T-helper 17 cell (primary cell): Measurements from ENCODE around the gene DNAH14. TPM values are rescaled to one million over a fixed set of nuclear protein-coding genes. Genes with fewer than 3 reads are reported as not detected.
"Not testable (repeated sequence)": the region's sequence is repeated elsewhere in the genome, so short reads cannot be mapped to it uniquely, and the experiment has no call there.

ENCODE experiments used
- ATAC-seq: fragments of 150-1000 bp; cut with Tn5 transposase; 2 replicates; pipeline ENCODE4 v1.10.0; 2021; ENCODE audit warnings: mild to moderate bottlenecking, moderate library complexity
- DNase-seq, 3 donors: peaks; one replicate each; pipeline versions ENCODE4 v3.0.0 to v3.0.0-alpha.2; 2020 to 2021
- H3K9me3 ChIP-seq: one replicate; pipeline ENCODE4 v1.7.0; 2013; ENCODE audit warnings: low read length, mild to moderate bottlenecking; ENCODE audit not compliant: control insufficient read depth, poor library complexity, severe bottlenecking
- H3K27ac Mint-ChIP-seq: one replicate; pipeline ENCODE4 v1.8.0; 2022; ENCODE audit warnings: mild to moderate bottlenecking, moderate library complexity, mixed read lengths
- H3K27me3 Mint-ChIP-seq: one replicate; pipeline ENCODE4 v1.8.0; 2022; ENCODE audit warnings: mixed read lengths
- H3K36me3 Mint-ChIP-seq: one replicate; pipeline ENCODE4 v1.8.0; 2022; ENCODE audit warnings: low read depth, mixed read lengths
- H3K4me1 Mint-ChIP-seq: one replicate; pipeline ENCODE4 v1.8.0; 2022; ENCODE audit warnings: mild to moderate bottlenecking, mixed read lengths
- H3K4me3 Mint-ChIP-seq: one replicate; pipeline ENCODE4 v1.8.0; 2022; ENCODE audit warnings: mild to moderate bottlenecking, moderate library complexity, mixed read lengths
- total RNA-seq, 4 donors: library from RNA in 2 of 4; stranded (reverse) in 2 of 4; gene quantifications; one replicate each; pipeline ENCODE4 v1.2.3 and lab custom pipeline; 2022 to 2026

Gene DNAH14
- total RNA-seq, 2 donors from 2014 or later, result 1.1 TPM; not detected in 1

GRCh38 chr1:224981922-224982354 is 52.5 kb downstream of the DNAH14 start:
- H3K36me3 Mint-ChIP-seq, H3K27me3 Mint-ChIP-seq: not testable (repeated sequence)

GRCh38 chr1:224988042-224988441 is 58.6 kb downstream of the DNAH14 start:
- no peaks in the 10 kb centered on the region for H3K9me3 ChIP-seq
- Mint-ChIP-seq H3K4me3 (no peak overlapping the region), H3K36me3 (no peaks in the 10 kb centered on the region), H3K27me3 (peaks cover 2% of the 10 kb centered on the region), H3K4me1 (no peaks in the 10 kb centered on the region), H3K27ac (no peak overlapping the region)
- DNase-seq (no peak), ATAC-seq (no peak)

More at GRCh38 chr1:224981922-224982354, 52.5 kb downstream of the DNAH14 start:
- H3K9me3 ChIP-seq, H3K4me3 Mint-ChIP-seq, H3K27ac Mint-ChIP-seq, ATAC-seq, H3K4me1 Mint-ChIP-seq, DNase-seq: not testable (repeated sequence)

DNA sequence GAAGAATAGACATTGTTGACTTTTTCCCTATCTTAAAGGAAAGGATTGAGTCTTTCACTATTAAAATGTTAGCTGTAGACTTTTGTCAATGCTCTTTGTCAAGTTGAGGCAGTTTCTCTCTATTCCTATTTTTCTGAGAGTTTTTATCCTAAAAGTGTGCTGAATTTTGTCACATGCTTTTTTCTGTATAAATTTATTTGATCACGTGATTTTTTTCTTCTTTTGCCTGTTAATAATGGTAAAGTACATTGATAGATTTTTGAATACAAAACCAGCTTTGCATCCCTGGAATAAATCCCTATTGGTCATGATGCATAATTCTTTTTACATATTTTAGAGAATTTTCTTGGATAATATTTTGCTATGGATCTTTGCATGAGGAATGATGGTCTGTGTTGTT is 60.1 kb downstream of the DNAH14 start:
- Mint-ChIP-seq H3K4me3 (no peak overlapping the region), H3K4me1 (no peaks in the 10 kb centered on the region), H3K36me3 (no peaks in the 10 kb centered on the region), H3K27ac (no peak overlapping the region), H3K27me3 (no peaks in the 10 kb centered on the region)
- DNase-seq, result no peak
- no peaks in the 10 kb centered on the region for H3K9me3 ChIP-seq
- ATAC-seq, result no peak

- H3K27ac Mint-ChIP-seq, DNase-seq, ATAC-seq, H3K27me3 Mint-ChIP-seq, H3K36me3 Mint-ChIP-seq, H3K4me1 Mint-ChIP-seq, H3K4me3 Mint-ChIP-seq, H3K9me3 ChIP-seq: not testable (repeated sequence)
Measured at GRCh38 chr1:224991550-224991949, 62.1 kb downstream of the DNAH14 start.

- Mint-ChIP-seq H3K4me3 (no peak overlapping the region), H3K27ac (no peak overlapping the region), H3K27me3 (no peaks in the 10 kb centered on the region), H3K36me3 (no peaks in the 10 kb centered on the region), H3K4me1 (no peaks in the 10 kb centered on the region)
- no peaks in the 10 kb centered on the region for H3K9me3 ChIP-seq
- no peak for ATAC-seq
- DNase-seq, result no peak
Measured at GRCh38 chr1:224995602-224996001, 66.1 kb downstream of the DNAH14 start.

DNA sequence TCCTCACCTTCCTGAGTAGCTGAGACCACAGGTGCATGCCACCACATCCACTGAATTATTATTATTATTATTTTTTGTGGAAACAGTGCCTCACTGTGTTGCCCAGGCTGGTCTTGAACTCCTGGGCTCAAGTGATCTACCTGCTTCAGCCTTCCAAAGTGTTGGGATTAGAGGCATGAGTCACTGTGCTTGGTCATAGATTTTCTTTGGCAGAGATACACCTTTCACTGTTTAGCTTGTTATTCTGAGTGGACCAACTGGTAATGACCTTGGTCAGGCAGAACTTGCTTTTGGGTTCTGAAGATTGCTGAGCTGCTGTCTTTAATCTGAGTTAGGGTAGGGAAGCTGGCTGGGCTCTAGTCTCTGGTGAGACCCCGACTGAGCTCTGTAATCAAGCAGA is 66.8 kb downstream of the DNAH14 start:
- Mint-ChIP-seq H3K27me3 (no peaks in the 10 kb centered on the region), H3K4me1 (no peaks in the 10 kb centered on the region), H3K27ac (no peak overlapping the region), H3K36me3 (no peaks in the 10 kb centered on the region), H3K4me3 (no peak overlapping the region)
- ATAC-seq (no peak), DNase-seq (no peak)
- H3K9me3 ChIP-seq, result no peaks in the 10 kb centered on the region

- no peaks in the 10 kb centered on the region for H3K36me3 Mint-ChIP-seq
- H3K9me3 ChIP-seq, result no peaks in the 10 kb centered on the region
- H3K4me1 Mint-ChIP-seq, result no peaks in the 10 kb centered on the region
- H3K27ac Mint-ChIP-seq, result no peak overlapping the region
- ATAC-seq (no peak), DNase-seq (no peak)
- no peak overlapping the region for H3K4me3 Mint-ChIP-seq
- no peaks in the 10 kb centered on the region for H3K27me3 Mint-ChIP-seq
Measured at GRCh38 chr1:224998185-224998584, 68.7 kb downstream of the DNAH14 start.

DNA sequence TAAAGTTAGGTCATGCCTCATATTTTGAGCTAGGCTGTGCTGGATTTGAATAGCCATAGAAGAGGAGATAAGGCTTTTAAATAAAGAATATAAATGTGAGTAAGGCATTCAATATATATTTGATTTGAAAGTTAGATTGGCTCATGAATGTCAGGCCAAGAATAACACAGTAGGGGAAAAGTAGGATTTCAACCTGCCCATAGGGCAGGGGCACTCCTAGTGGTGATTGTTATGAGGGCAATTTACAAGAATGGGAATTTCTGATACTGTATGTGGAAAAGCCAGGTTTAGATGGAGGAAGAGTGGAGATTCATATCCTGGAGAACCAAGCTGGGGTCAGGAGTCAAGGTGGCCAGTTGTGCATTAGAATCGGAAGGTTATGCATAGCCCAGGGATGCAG is 74.9 kb downstream of the DNAH14 start:
- DNase-seq (no peak), ATAC-seq (no peak)
- peaks cover 2% of the 10 kb centered on the region for H3K9me3 ChIP-seq
- no peaks in the 10 kb centered on the region for H3K4me1 Mint-ChIP-seq
- H3K27me3 Mint-ChIP-seq, result no peaks in the 10 kb centered on the region
- H3K4me3 Mint-ChIP-seq, result no peak overlapping the region
- no peaks in the 10 kb centered on the region for H3K36me3 Mint-ChIP-seq
- H3K27ac Mint-ChIP-seq, result no peak overlapping the region

DNA sequence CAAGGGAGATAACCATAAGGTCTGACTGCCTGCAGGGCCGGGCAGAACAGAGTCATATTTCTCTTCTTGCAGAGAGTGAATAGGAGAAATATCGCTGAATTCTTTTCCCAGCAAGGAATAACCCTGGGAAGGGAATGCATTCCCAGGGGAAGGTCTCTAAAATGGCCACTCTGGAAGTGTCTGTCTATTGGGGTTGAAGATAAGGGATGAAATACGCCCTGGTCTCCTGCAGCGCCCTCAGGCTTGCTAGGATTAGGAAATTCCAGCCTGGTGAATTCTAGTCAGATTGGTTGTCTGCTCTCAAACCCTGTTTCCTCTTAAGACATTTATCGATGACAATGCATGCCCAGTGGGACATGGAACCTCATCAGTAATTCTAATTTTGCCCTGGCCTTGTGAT is 76.9 kb downstream of the DNAH14 start:
- not testable (repeated sequence) for H3K4me3 Mint-ChIP-seq, H3K36me3 Mint-ChIP-seq, H3K27me3 Mint-ChIP-seq, H3K9me3 ChIP-seq, DNase-seq, H3K27ac Mint-ChIP-seq, ATAC-seq, H3K4me1 Mint-ChIP-seq

DNA sequence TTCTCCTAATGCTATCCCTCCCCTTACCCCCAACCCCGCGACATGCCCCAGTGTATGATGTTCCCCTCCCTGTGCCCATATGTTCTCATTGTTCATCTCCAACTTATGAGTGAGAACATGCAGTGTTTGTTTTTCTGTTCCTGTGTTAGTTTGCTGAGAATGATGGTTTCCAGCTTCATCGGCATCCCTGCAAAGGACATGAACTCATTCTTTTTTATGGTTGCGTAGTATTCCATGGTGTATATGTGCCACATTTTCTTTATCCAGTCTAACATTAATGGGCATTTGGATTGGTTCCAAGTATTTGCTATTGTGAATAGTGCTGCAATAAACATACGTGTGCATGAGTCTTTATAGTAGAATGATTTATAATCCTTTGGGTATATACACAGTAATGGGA is 78.6 kb downstream of the DNAH14 start:
- ATAC-seq, H3K27me3 Mint-ChIP-seq, DNase-seq, H3K4me3 Mint-ChIP-seq, H3K9me3 ChIP-seq, H3K27ac Mint-ChIP-seq, H3K4me1 Mint-ChIP-seq, H3K36me3 Mint-ChIP-seq: not testable (repeated sequence)

DNA sequence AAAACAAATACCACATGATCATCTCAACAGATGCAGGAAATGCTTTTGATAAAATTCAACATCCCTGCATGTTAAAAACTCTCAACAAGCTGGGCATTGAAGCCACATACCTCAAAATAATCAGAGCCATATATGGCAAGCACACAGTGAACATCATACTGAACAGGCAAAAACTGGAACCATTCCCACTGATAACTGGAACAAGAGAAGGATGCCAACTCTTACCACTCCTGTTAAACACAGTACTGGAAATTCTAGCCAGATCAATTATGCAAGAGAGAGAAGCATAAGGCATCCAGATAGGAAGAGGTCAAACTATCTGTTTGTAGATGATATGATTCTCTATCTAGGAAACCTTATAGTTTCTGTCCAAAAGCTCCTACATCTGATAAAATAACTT is 91.6 kb downstream of the DNAH14 start:
- H3K27ac Mint-ChIP-seq, result no peak overlapping the region
- H3K36me3 Mint-ChIP-seq, result peaks cover 3% of the 10 kb centered on the region
- ATAC-seq, result no peak
- no peak for DNase-seq
- H3K27me3 Mint-ChIP-seq, result peaks cover 8% of the 10 kb centered on the region
- peaks cover 2% of the 10 kb centered on the region for H3K9me3 ChIP-seq
- no peaks in the 10 kb centered on the region for H3K4me1 Mint-ChIP-seq
- no peak overlapping the region for H3K4me3 Mint-ChIP-seq

GRCh38 chr1:225026701-225027100 is 97.2 kb downstream of the DNAH14 start:
- no peaks in the 10 kb centered on the region for H3K9me3 ChIP-seq
- Mint-ChIP-seq H3K27ac (no peak overlapping the region), H3K4me1 (no peaks in the 10 kb centered on the region), H3K36me3 (no peaks in the 10 kb centered on the region), H3K27me3 (no peaks in the 10 kb centered on the region), H3K4me3 (no peak overlapping the region)
- ATAC-seq (no peak), DNase-seq (no peak)

- not testable (repeated sequence) for H3K9me3 ChIP-seq, H3K27ac Mint-ChIP-seq, H3K4me1 Mint-ChIP-seq, H3K36me3 Mint-ChIP-seq, DNase-seq, H3K4me3 Mint-ChIP-seq, ATAC-seq
- H3K27me3 Mint-ChIP-seq, result peaks cover 19% of the 10 kb centered on the region
Measured at GRCh38 chr1:225036441-225036840, 107.0 kb downstream of the DNAH14 start.

GRCh38 chr1:225042263-225042662 is 112.8 kb downstream of the DNAH14 start:
- ATAC-seq (no peak), DNase-seq (no peak)
- Mint-ChIP-seq H3K36me3 (peaks cover 2% of the 10 kb centered on the region), H3K27me3 (peaks cover 21% of the 10 kb centered on the region), H3K4me1 (no peaks in the 10 kb centered on the region), H3K27ac (no peak overlapping the region), H3K4me3 (no peak overlapping the region)
- no peaks in the 10 kb centered on the region for H3K9me3 ChIP-seq

DNA sequence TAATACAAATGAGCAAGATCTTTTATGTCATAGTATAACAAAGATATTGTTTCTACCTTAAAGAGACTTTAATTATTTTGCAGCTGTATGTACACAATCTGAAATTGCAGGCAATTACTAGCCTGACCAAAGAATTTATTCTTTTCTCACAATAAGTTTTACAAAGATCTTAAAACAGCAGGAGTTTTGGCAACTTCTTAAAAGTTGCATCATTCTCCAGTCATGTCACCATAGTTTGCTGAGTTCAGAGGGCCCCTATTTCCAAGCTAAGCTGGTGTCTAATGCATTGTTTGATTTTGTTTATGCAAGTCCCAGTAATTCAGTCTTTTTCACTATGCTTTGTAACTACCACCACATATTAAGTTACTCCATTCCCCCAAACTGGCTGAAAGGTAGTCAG is 114.8 kb downstream of the DNAH14 start:
- no peak overlapping the region for H3K4me3 Mint-ChIP-seq
- peaks cover 21% of the 10 kb centered on the region for H3K27me3 Mint-ChIP-seq
- ATAC-seq (no peak), DNase-seq (no peak)
- H3K36me3 Mint-ChIP-seq, result no peaks in the 10 kb centered on the region
- H3K27ac Mint-ChIP-seq, result no peak overlapping the region
- H3K9me3 ChIP-seq, result no peaks in the 10 kb centered on the region
- H3K4me1 Mint-ChIP-seq, result no peaks in the 10 kb centered on the region
